Liver (tissue), 9 donors: ENCODE data around the gene CCNDBP1. TPM values are rescaled to one million over a fixed set of nuclear protein-coding genes. Genes with fewer than 3 reads are reported as not detected.

Source experiments
- DNase-seq: peaks from one replicate; pipeline ENCODE4 v3.0.0-alpha.2; 2017; ENCODE audit warnings: low spot score
- H3K27ac ChIP-seq, 2 donors: one replicate each; pipeline ENCODE4 v1.7.0; 2013; ENCODE audit warnings: inconsistent platforms in 2 of 2, low read length in 2 of 2, control low read depth in 1 of 2, low read depth in 1 of 2, mild to moderate bottlenecking in 1 of 2
- H3K27me3 ChIP-seq, 4 donors: one replicate each; pipeline versions ENCODE4 v1.6.1 to v1.7.0; 2013; ENCODE audit warnings: low read length in 3 of 4, inconsistent platforms in 1 of 4, mild to moderate bottlenecking in 1 of 4, moderate library complexity in 1 of 4; ENCODE audit not compliant: control insufficient read depth in 4 of 4, insufficient read depth in 4 of 4
- H3K36me3 ChIP-seq, 4 donors: one replicate each; pipeline versions ENCODE4 v1.6.1 to v1.7.0; 2013; ENCODE audit warnings: low read length in 3 of 4, mild to moderate bottlenecking in 3 of 4, low read depth in 1 of 4, moderate library complexity in 1 of 4; ENCODE audit not compliant: control insufficient read depth in 4 of 4, insufficient read depth in 3 of 4
- H3K4me1 ChIP-seq, 4 donors: one replicate each; pipeline versions ENCODE4 v1.6.1 to v1.7.0; 2013; ENCODE audit warnings: low read length in 3 of 4, mild to moderate bottlenecking in 3 of 4, moderate library complexity in 1 of 4; ENCODE audit not compliant: control insufficient read depth in 4 of 4, insufficient read depth in 4 of 4
- H3K4me3 ChIP-seq, 3 donors: one replicate each; pipeline versions ENCODE4 v1.6.1 to v1.7.0; 2013; ENCODE audit warnings: low read length in 3 of 3, control low read depth in 1 of 3, low read depth in 1 of 3, mild to moderate bottlenecking in 1 of 3
- H3K9ac ChIP-seq, 2 donors: one replicate each; pipeline ENCODE4 v1.7.0; 2013; ENCODE audit warnings: low read length in 2 of 2, mild to moderate bottlenecking in 2 of 2, moderate library complexity in 2 of 2, control low read depth in 1 of 2, low read depth in 1 of 2
- H3K9me3 ChIP-seq, 4 donors: one replicate each; pipeline versions ENCODE4 v1.6.1 to v1.7.0; 2013; ENCODE audit warnings: low read length in 3 of 4; ENCODE audit not compliant: control insufficient read depth in 4 of 4
- ATF3 ChIP-seq: IDR thresholded peaks from 2 replicates; pipeline ENCODE4 v1.6.1; 2016; ENCODE audit warnings: antibody characterized with exemption
- CTCF ChIP-seq: fragments of 150-350 bp; IDR thresholded peaks from 2 replicates; pipeline ENCODE4 v1.5.1; 2017; ENCODE audit warnings: improper control_type of control experiment, low read depth, low read length; ENCODE audit not compliant: missing input control
- EGR1 ChIP-seq, 2 donors: IDR thresholded peaks; 2 replicates each; pipeline ENCODE4 v1.6.1; 2016 to 2018; ENCODE audit warnings: antibody characterized with exemption in 2 of 2, low read depth in 2 of 2
- FOXA1 ChIP-seq: IDR thresholded peaks from 2 replicates; pipeline ENCODE4 v1.6.1; 2016; ENCODE audit warnings: antibody characterized with exemption
- FOXA2 ChIP-seq: IDR thresholded peaks from 2 replicates; pipeline ENCODE4 v1.6.1; 2016; ENCODE audit warnings: antibody characterized with exemption
- GABPA ChIP-seq, 2 donors: IDR thresholded peaks in 1 of 2; conservative IDR thresholded peaks in 1 of 2; 2 replicates each; pipeline ENCODE4 v1.6.1; 2016; ENCODE audit warnings: antibody characterized with exemption in 2 of 2, mild to moderate bottlenecking in 1 of 2, moderate library complexity in 1 of 2
- HNF4A ChIP-seq, 2 donors: conservative IDR thresholded peaks; 2 replicates each; pipeline ENCODE4 v1.6.1; 2016; ENCODE audit warnings: antibody characterized with exemption in 2 of 2, mild to moderate bottlenecking in 2 of 2
- HNF4G ChIP-seq: IDR thresholded peaks from 2 replicates; pipeline ENCODE4 v1.6.1; 2016; ENCODE audit warnings: antibody characterized with exemption
- JUND ChIP-seq, 2 donors: IDR thresholded peaks; 2 replicates each; pipeline ENCODE4 v1.6.1; 2016; ENCODE audit warnings: antibody characterized with exemption in 2 of 2
- MAX ChIP-seq: IDR thresholded peaks from 2 replicates; pipeline ENCODE4 v1.6.1; 2016; ENCODE audit warnings: antibody characterized with exemption
- NR2F2 ChIP-seq: IDR thresholded peaks from 2 replicates; pipeline ENCODE4 v1.6.1; 2016; ENCODE audit warnings: antibody characterized with exemption
- RAD21 ChIP-seq, 2 donors: IDR thresholded peaks; 2 replicates each; pipeline ENCODE4 v1.6.1; 2016; ENCODE audit warnings: antibody characterized with exemption in 2 of 2, mild to moderate bottlenecking in 2 of 2
- REST ChIP-seq: IDR thresholded peaks from 2 replicates; pipeline ENCODE4 v1.6.1; 2016; ENCODE audit warnings: antibody characterized with exemption, mild to moderate bottlenecking
- SP1 ChIP-seq: IDR thresholded peaks from 2 replicates; pipeline ENCODE4 v1.6.1; 2018; ENCODE audit warnings: antibody characterized with exemption, mild to moderate bottlenecking
- TAF1 ChIP-seq: conservative IDR thresholded peaks from 2 replicates; pipeline ENCODE4 v1.6.1; 2016; ENCODE audit warnings: antibody characterized with exemption, mild to moderate bottlenecking
- ZBTB33 ChIP-seq: IDR thresholded peaks from 2 replicates; pipeline ENCODE4 v1.6.1; 2016; ENCODE audit warnings: antibody characterized with exemption
- WGBS: extraction: QIAGEN DNeasy Blood & Tissue Kit; methylation state at CpG from one replicate; pipeline ENCODE4 v1.1.7; 2013; 5-methylcytosine and 5-hydroxymethylcytosine counted together
- polyA plus RNA-seq, 2 donors: library from polyadenylated mRNA; stranded (reverse) in 1 of 2; unstranded in 1 of 2; fragments of 200-250 nt in 1 of 2; fragments of >200 nt in 1 of 2; fragmentation: Nextera tagmentation in 1 of 2; extraction: Ambion mirVana in 1 of 2; gene quantifications; one replicate each; pipeline versions ENCODE4 v1.2.1 to v1.2.3, GENCODE V29; 2013 to 2015
- total RNA-seq, 2 donors: library from RNA; depleted of rRNA; stranded (reverse); fragments of >200 nt; gene quantifications; one replicate each; pipeline ENCODE4 v1.2.3, GENCODE V29; 2014
- donor health status: healthy.
- donor health status: healthy.
- donor health status: healthy.
- donor health status: healthy.
- donor health status: healthy.

Gene CCNDBP1
- total and polyA plus RNA-seq, 4 donors = 21.4 to 160 (median 26.4) TPM

GRCh38 chr15:43150191-43150929 is 34.8 kb upstream of the CCNDBP1 start:
- no peak overlapping the region for H3K9ac ChIP-seq
- WGBS = 96% methylated on average over 5 of the region's 5 CpGs
- no peak overlapping the region for H3K4me3 ChIP-seq
- H3K27ac ChIP-seq = no peak overlapping the region
- no peak for DNase-seq
- H3K4me1 ChIP-seq = no peaks in the 10 kb centered on the region
- no peaks in the 10 kb centered on the region for H3K27me3 ChIP-seq
- TF ChIP-seq NR2F2 = no peak
- TF ChIP-seq GABPA (IDR thresholded peaks at IDR 0.05 in 1 of 2, conservative IDR thresholded peaks at IDR 0.05 in 1 of 2) = no peak
- TF ChIP-seq JUND (IDR thresholded peaks at IDR 0.05) = no peak
- TF ChIP-seq EGR1 (IDR thresholded peaks at IDR 0.05; ENCODE audit: low read depth in 2 of 2) = no peak
- no peak for TF ChIP-seq HNF4G
- no peak for TF ChIP-seq CTCF
- no peak for TF ChIP-seq FOXA1
- no peak for TF ChIP-seq FOXA2
- no peak for TF ChIP-seq ATF3
- TF ChIP-seq SP1 = no peak
- no peak for TF ChIP-seq REST
- H3K36me3 ChIP-seq = peaks cover 3 to 46% (median 23%) of the 10 kb centered on the region in 4 donors
- H3K9me3 ChIP-seq = no peaks in the 10 kb centered on the region

- DNase-seq = no peak
- H3K36me3 ChIP-seq = peaks cover 3 to 47% (median 27%) of the 10 kb centered on the region in 4 donors
- TF ChIP-seq REST = no peak
- no peak for TF ChIP-seq FOXA1
- TF ChIP-seq ZBTB33 = no peak
- TF ChIP-seq GABPA (IDR thresholded peaks at IDR 0.05 in 1 of 2, conservative IDR thresholded peaks at IDR 0.05 in 1 of 2) = no peak
- TF ChIP-seq RAD21 (IDR thresholded peaks at IDR 0.05) = no peak
- no peak for TF ChIP-seq MAX
- no peak for TF ChIP-seq HNF4G
- no peak for TF ChIP-seq HNF4A (conservative IDR thresholded peaks at IDR 0.05)
- TF ChIP-seq FOXA2 = no peak
- TF ChIP-seq TAF1 = no peak
- no peak for TF ChIP-seq SP1
- TF ChIP-seq CTCF = no peak
- TF ChIP-seq JUND (IDR thresholded peaks at IDR 0.05) = no peak
- TF ChIP-seq ATF3 = no peak
Measured at GRCh38 chr15:43151688-43152087, 33.5 kb upstream of the CCNDBP1 start.

More at GRCh38 chr15:43151688-43152087, 33.5 kb upstream of the CCNDBP1 start:
- Histone ChIP-seq H3K9ac (no peak overlapping the region), H3K4me3 (no peak overlapping the region), H3K9me3 (no peaks in the 10 kb centered on the region), H3K27me3 (no peaks in the 10 kb centered on the region), H3K4me1 (no peaks in the 10 kb centered on the region), H3K27ac (no peak overlapping the region)
- 90% methylated on average over 2 of the region's 2 CpGs for WGBS
